HL-60/S4 (cell line): ENCODE results near the gene SETD3.

Experiments
- in situ Hi-C: fragments of 300-500 bp; cut with MboI; formaldehyde crosslinking; loops from 2 replicates; pipeline ENCODE4 v1.14.3; 2022; ENCODE audit warnings: low sequenced_read_pairs

The SETD3 gene

DNA sequence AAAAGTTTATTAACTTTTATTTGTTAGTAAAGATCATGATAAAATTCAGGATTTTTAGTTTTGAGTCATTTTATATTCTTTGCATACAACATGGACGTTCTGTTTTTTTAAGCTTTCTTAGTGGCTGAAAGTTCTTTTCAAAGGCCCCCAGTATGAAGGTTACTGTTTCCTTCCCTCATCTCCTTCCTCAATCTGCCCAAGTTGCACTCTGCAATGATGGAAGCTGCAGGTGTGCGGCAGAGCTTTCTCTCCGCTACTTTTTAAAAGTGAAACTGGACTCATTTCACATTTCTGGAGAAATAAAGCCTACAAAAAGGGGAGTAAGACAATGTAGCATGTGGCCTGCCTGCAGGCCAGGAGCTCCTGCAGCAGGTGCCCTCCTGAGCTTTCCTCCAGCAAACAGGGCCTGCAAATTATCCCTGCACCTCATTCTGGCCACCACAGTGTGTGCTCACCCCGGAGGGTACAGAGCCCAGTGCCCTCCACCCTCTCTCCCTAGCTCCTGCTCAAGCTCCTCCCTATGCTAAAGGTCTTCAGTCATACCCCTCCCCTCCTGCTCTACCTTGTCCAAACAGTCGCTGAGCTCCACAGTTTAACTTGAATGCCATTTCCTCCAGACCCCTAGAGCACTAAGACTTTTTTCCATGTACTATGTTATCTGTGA is 78.9 kb downstream of the SETD3 start:
- in situ Hi-C loops, result no loop called here

DNA sequence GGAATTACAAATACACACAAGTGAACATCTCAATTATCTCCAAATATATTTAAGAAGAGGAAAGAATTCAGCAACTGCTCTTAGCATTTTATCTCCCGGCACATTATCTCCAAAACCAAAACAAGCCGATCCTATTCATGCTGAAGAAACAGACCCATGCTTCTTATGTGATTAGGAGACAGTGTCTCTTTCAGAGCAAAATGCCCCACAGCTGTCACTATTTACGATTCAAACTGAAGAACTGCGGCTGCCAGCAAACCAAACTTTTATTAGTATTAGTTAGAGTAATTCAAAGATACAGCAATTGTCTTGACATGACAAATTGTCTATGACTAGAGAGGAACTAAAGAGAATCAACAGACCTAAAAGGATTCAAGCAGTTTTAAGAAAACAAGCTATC is 79.4 kb downstream of the SETD3 start:
- in situ Hi-C loops, result no loop called here

DNA sequence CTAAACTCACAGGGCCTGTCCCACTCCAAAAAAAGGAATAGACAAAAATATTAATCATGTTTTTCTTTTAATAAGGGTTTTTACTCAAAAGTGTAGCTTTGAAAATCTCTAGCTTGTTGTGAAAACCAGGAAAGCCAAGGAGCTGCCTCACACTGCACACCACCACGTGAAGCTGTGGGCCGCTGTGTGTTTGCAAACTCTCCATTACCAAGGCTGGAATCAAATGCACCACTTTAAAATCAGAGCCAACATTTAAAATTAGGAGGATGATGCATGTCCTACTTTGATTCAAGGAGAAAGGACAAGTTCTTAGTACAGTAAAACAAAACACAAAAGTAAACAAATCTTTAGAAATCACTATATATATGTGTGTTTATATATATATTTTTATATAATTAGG is 83.0 kb downstream of the SETD3 start:
- in situ Hi-C loops, result no loop called here

DNA sequence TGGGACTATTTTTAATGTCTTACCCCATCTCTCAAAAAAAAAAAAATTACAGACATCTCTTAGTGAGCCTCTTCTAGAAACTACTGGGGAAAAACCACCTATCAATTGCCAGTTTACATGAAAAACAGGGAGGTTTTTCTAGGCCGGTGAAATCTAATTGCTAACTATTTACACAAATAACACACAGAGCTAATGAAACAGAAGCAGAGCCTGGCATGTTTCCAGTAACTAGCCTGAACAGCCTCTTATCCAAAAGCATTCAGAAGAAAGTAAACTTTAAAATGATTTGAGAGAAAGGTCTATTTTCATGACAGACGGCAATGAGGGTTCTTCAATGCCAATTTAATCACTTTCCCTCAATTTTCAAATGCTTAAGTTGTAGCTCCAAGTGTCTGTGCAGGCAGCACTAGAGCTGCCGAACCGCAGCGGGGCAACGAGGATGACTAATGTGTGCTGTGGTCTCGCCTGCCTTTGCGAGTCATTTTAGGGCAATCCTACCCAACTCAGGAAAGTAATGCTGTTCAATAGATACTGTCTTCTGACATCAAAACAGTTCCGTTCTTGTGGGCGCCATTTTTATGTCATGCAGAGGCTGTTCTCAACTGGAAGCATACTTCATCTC is 84.6 kb downstream of the SETD3 start:
- in situ Hi-C loops, result no loop called here

DNA sequence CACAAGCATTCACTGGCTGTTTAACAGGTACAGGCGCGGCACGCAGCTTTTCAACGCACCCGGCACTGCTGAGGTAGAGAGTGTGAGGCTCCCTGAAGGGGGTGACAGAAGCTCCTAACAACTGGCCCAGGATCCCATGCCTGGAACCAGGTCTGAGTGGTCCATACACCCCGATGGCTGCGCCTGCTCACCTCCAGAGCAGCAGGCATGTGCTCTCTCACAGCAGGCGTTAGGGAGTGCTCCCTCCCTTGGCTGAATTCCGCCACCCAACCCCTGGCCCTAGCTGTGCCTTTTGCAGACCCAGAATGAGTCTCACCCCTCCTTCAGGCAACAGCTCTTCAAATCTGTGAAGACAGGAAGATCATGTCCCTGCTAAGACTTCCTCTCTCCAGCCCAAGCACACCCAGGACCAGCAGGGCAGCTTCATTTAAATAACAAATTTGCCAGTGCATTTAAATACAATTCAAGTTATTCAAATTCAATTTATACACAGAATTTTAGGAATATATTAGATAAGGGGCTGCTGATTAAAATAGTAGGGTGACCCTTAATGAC is 86.0 kb downstream of the SETD3 start:
- in situ Hi-C loops, result no loop called here

DNA sequence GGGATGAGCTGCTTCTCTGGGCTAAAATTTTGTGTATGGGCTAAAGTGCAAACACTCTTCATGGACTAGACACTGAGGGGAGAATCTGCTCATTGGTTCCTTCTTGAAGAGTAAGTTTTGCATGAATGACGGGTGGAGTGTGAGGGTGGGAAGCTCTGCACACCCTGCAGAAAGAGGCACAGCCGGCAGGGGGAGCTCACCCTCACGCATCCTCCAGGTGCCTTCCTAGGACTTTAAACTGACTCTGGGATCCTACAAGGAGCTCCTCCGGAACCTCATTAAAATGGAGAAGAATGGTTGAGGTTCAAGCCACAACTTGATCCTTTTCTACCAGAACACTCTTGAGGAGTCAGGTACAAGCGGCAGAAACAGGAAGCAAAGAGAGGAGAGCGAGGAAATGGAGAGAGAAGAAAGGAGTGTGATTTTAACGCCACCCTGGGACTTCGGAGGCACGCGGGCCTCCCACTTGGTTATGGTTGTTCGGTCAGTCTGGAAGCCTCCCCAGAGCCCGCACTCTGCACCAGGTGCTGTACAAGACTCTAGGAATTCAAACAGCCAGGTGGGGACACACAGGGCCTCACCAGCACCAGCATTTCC is 87.5 kb downstream of the SETD3 start:
- in situ Hi-C loops, result no loop called here

DNA sequence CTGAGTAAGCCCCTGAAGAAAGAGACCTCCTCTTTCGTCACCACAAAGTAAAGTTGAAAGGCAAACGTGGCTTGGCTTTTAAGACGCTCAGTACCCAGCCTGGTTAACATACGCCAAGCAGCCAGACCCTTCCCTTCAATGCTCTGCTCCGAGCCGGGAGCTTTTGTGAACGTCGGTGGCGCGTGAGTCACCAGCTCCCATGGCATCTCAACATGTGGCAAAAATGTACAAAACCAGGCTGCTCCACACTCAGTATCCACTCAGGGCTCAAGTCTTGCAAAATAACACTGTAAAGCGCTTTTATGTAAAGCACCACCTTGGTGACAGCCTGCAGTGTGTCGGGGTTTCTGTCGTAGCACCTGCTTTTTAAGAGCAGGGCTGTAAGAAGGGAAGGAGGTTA is 89.0 kb downstream of the SETD3 start:
- in situ Hi-C loops, result no loop called here

DNA sequence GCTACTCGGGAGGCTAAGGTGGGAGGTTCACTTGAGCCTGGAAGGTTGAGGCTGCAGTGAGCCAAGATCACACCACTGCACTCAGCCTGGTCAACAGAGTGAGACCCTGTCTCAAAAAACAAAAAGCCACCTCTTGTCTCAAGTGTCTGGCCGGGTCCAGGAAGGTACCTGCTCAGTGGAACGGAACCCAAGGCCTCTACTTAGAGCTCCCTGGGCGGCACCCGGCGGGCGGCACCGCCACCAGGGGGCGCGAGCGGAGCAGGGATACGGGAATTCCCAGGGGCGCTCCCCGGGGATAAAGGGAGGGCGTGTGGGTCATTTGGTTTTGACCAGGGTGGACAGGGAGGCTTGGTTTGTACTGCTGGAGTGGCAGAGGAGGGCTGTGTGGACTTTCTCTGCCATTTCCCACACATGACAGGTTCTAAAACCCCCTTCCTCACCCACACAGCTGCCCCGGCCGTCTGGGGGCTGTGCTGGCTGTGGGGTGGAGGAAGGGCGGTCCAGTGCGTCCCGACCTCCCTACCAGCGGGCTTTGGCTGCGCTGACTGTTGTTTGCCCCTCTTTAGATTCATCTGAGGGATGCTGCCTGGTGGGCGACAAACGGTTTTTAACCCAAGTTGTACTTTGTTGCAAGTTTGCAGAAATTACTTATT is 91.4 kb downstream of the SETD3 start:
- in situ Hi-C loops, result no loop called here

DNA sequence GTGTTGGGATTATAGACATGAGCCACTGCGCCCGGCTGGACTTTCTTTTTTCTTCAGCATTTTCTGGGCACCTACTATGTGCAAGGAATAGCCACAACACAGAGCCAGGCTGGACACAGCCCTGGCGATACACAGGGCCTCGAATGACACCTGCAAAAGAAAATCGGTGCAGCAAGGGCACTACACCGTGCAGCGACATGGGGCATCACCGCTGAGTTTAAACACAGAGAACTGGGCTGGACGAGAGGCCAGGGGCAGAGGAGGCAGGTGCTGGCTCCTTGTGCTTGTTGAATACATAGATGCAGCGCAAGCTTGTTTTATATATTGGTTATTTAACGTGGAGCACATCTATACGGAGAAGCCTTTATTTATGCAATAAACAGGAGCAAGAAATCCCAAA is 92.4 kb downstream of the SETD3 start:
- in situ Hi-C loops, result no loop called here

DNA sequence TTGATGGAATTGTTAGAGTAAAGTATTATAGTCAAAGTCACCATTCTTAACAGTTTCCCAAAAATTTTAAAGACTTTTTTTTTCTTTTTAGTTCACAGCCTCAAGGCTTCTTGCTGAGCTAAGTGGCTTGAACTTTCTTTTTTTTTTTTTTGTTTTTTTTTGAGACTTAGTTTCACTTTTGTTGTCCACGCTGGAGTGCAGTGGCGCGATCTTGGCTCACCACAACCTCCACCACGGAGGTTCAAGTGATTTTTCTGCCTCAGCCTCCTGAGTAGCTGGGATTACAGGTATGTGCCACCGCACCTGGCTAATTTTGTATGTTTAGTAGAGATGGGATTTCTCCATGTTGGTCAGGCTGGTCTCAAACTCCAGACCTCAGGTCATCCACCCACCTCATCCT is 92.8 kb downstream of the SETD3 start:
- in situ Hi-C loops, result no loop called here

DNA sequence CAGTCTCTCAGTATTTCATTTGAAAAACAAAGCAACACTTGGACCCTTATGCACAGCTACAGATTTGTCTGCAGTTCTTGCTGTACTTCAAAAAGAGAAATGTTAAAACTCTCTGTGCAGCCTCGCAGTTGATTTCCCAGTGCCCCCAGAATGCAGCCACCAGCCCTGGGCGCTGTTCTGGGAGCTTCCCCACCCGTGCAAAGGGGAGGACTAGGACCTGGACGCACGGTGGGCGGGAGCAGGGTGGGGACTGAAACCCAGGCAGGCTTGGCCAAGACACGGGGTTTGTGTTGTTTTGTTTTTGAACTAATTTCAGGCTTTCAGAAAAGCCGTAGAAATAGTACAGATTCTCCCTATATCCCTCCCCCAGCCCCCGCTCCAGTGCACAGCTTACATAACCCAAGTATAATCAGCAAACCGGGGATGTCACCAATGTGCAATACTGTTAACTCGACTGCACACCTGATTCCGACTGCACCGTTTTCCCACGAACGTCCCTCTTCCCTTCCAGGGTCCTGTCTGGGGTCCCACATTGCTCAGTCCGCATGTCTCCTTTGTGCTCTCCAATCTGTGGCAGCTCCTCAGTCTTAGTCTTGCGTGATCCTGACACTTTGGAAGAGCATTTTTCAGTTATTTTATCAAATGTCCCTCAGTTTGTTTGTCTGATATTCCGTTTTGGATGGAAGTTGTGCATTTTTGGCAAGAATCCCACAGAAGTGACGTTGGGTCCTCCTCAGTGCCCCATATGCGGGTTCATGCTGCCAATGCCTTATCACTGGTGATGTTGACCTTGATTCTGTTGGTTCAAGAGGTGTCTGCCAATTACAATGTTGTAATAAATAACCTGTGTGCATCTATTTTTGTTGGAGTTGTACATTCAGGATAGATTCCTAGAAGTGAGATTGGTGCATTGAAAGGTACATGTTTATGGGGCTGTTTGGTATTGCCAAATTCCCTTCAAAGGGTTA is 95.9 kb downstream of the SETD3 start:
- in situ Hi-C loops, result no loop called here

DNA sequence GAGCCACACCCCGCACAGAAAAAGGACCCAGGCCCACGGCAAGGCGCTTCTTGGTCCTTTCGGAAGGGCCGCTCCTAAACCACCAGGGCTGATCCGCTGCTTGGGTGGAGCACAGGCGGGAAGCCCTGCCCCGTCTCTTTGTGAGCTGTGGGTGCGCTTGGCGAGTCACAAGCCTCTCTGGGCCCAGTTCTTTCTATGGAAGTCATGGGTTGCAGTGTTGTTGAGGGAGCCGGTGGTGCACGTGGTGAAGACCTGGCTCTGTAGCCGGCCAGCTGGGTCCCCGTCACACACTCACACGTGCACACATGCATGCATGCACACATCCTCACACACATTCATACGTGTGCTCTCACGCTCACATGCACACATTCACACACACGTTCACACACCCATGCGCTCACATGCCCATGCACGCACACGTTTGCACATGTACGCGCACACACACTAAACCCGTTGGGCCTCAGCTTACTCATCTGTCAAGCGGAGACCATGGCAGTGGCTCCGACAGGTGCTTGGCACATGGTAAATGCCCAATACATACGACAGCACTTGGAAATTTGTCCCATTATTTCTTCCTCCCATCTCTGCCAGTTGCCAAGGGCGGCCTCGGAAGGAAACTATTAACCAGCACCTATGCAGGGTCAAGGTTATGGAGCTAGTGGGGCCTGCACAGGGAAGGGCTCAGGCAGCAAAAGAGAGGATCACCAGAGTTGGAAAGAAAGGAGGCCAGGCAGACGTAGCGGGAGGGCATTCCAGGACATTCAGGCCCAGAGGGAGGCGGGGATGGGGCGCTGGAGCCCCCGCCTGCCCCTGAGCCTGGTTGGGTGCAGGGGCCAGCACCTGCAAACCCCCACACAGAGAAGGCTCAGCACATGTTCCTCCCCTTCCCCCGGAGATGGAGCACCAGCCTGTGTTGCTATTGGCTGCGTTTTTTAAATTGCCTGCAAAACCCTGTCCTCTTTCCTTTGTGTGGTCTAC is 96.9 kb downstream of the SETD3 start:
- in situ Hi-C loops, result no loop called here

DNA sequence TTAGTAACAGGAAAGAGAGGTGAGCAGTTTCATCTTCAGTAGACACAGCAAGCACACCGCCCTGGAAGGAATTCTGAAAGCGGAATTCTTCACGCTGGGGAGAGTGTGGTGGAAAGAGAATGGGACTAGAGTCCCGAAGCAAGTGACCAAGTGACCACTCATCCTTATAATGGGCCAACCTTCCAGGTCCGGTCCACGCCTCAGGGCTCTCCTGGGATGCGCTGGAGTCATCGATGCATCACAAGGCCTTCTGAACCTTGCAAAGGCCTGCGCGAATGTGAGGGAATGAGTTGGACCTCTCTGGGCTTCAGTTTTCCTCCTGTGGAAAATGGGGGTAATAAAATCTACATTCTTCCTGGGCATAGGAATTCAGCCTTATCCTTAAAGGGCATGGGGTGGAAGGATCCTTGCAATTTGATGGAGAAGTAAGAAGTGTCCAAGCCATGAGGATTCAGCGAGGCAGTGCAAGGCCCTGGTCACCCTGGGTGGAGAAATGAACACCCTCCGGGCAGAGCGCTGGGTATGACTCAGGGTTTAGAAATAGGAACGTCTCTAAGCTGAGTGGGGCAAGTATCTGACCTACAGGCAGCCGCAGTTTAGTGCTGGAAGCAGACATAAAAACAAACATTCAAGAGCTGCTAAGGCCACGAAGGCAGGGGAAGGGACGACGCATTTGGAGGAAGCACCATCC is 97.7 kb downstream of the SETD3 start:
- in situ Hi-C loops, result no loop called here

DNA sequence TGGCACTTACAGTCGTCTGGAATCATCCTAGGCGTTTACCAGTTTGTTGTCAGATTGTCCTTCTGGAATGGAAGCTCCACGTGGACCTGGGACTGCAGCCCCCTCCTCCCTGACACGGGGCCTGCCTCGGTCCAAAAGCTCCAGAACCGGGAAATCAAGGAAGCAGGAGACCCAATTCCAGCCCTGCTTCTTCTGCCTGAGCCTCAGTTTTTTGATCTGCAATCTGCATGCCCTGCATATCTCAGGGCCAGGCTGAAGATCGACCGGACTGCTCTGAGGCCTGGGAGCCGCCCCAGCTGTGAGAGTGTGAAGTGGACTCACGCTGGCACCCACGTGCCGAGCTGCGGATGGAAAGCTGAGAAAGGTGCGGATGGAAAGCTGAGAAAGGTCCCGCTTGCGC is 98.6 kb downstream of the SETD3 start:
- in situ Hi-C loops, result no loop called here

DNA sequence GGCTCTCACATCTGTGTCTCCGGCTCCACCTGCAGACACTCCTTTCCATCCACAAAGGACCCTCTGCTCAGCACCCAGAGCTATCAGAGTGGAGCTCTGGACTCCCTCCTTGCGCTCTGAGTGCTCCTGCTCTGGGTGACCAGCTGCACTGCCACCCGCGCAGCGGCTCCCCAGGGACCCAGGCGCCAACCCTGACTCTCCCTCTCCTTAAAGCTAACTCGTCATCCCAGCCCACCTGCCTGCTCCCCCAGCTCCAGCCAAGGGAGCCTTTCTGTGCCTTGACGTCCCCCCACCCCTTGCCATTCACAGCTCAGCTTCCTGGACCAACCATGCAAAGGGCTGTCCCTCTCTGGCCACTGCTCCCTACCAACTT is 99.0 kb downstream of the SETD3 start:
- in situ Hi-C loops, result no loop called here

DNA sequence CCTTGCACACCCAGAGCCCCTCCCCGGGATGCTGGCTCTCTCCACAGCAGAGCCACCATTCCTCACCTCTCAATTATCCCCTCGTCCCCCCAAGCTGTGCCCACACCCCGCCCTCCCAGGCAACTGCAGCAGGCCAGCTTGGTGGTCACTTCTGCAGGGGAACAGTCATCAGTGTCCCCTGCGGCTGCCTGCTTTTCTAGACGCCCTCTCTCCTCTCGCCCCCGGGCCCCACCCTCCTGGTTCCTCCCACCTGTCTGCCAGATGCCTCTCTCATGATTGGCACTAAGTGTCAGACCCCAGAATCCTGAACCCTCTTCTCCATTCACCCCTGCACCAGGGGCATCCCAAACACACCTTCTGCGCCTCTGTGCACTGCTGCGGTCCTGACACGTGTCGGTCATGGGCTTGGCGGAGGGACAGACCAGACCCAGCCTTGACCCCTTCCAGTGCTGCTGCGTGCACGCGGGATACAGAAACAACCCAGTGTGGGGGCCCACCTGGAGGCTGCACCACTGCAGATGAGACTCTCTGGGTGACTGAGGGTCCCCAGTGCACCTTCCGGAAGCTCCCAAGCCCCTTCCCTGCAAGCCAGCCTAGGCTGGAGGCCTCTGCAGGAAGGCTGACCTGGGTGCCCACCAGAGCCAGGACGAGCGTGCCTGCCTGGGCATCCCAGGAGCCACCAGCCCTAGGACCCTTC is 99.5 kb downstream of the SETD3 start:
- in situ Hi-C loops, result no loop called here

DNA sequence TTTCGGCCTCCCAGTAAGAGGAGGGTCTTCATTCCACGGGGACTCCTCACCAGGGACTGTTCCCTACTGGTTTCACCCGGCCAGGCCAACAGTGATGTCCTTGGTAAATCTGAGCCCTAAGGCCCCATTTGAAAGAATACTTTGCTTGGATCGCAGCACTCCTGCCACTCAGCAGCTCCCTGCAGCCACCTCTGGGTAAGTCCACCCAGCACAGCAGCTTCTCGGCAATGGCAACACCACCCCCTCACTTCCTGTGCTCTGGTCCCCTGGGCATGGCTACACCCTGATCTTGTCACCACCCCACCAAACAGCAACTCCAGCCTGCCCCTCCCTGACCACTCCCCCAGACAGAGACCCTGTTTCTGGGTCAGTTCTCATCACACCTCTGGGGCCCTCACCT is 100.3 kb downstream of the SETD3 start:
- in situ Hi-C loops, result no loop called here

DNA sequence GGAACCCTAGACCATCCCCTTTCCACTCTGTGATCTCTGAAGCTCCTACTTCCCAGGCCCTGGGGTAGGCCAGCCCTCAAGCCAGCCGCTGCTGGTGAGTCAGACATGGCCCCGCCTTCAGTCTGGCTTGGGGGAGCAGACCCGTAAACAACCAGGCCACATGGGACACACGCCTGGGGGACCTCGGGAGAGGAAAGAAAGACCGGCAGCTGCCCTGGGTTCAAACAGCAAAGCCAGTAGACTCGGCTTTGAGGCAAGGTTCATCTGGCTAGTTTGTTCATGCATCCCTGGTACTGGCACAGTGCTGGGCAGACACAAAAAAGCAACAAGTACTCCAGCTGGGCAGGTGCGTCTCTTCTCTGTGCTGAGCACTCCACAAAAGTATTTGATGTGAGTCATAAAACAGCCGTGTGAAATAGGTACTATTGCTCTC is 101.9 kb downstream of the SETD3 start:
- in situ Hi-C loops, result no loop called here
